PC-3 (cell line): ENCODE data around the gene SLC7A10. TPM values are rescaled to one million over a fixed set of nuclear protein-coding genes. Genes with fewer than 3 reads are reported as not detected.

Experiments
- ATAC-seq: fragments of 200-7000 bp; cut with Tn5 transposase; 2 replicates; pipeline ENCODE4 v1.9.1; 2020; ENCODE audit warnings: mild to moderate bottlenecking, moderate library complexity
- BruUV-seq: library from RNA; stranded (reverse); fragments of 400-500 nt; replicated peaks from 2 replicates; lab custom pipeline; 2021; lab: Mats Ljungman, UMichigan
- CTCF ChIA-PET: fragments of 300-600 bp; sonication (Branson Sonifier 250); formaldehyde crosslinking; loops from one replicate; lab custom pipeline; 2022; ENCODE audit warnings: antibody characterized with exemption; lab: Charles Lee
- POLR2A ChIA-PET: fragments of 300-600 bp; sonication (Branson Sonifier 250); formaldehyde crosslinking; loops from one replicate; lab custom pipeline; 2022; ENCODE audit warnings: antibody characterized with exemption; ENCODE audit not compliant: unreplicated experiment; lab: Charles Lee
- DNase-seq: peaks from one replicate; pipeline ENCODE4 v3.0.0-alpha.2; 2015
- H2AFZ ChIP-seq: fragments of 300-600 bp; sonication (generic); 2 replicates; pipeline ENCODE4 v1.6.0; 2016; ENCODE audit warnings: antibody characterized with exemption, low read length
- H3F3A ChIP-seq: fragments of 300-600 bp; sonication (generic); one replicate; pipeline ENCODE4 v1.6.0; 2017; ENCODE audit warnings: antibody characterized with exemption, low read length, control low read depth, mild to moderate bottlenecking; ENCODE audit not compliant: unreplicated experiment
- H3K27ac ChIP-seq: fragments of 300-600 bp; sonication (generic); 2 replicates; pipeline ENCODE4 v1.5.1; 2016; ENCODE audit warnings: mild to moderate bottlenecking, low read length
- H3K27me3 ChIP-seq: fragments of 300-600 bp; sonication (generic); 2 replicates; pipeline ENCODE4 v1.6.1; 2016; ENCODE audit warnings: low read length, mixed read lengths
- H3K36me3 ChIP-seq: fragments of 300-600 bp; sonication (generic); 2 replicates; pipeline ENCODE4 v1.6.1; 2016; ENCODE audit warnings: low read depth, mixed run types, low read length, mixed read lengths
- H3K4me1 ChIP-seq: fragments of 300-600 bp; sonication (generic); 2 replicates; pipeline ENCODE4 v1.5.1; 2016; ENCODE audit warnings: low read length; ENCODE audit not compliant: insufficient read depth
- H3K4me2 ChIP-seq: fragments of 300-600 bp; sonication (generic); 2 replicates; pipeline ENCODE4 v1.6.0; 2016; ENCODE audit warnings: low read length
- H3K4me3 ChIP-seq: fragments of 300-600 bp; sonication (generic); 2 replicates; pipeline ENCODE4 v1.5.1; 2016; ENCODE audit warnings: mild to moderate bottlenecking, low read length, mixed read lengths
- H3K79me2 ChIP-seq: fragments of 300-600 bp; sonication (generic); 2 replicates; pipeline ENCODE4 v1.6.1; 2017; ENCODE audit warnings: low read length, mixed read lengths
- H3K9ac ChIP-seq: fragments of 300-600 bp; sonication (generic); 2 replicates; pipeline ENCODE4 v1.6.0; 2016; ENCODE audit warnings: mild to moderate bottlenecking, low read length
- H3K9me2 ChIP-seq: fragments of 300-600 bp; sonication (generic); replicated peaks from 2 replicates; pipeline ENCODE4 v1.6.1; 2016; ENCODE audit warnings: mixed run types, low read length, mixed read lengths
- H3K9me3 ChIP-seq: fragments of 300-600 bp; sonication (generic); 2 replicates; pipeline ENCODE4 v1.6.1; 2016; ENCODE audit warnings: low read length, mixed read lengths
- H4K20me1 ChIP-seq: fragments of 300-600 bp; sonication (generic); 2 replicates; pipeline ENCODE4 v1.6.1; 2016; ENCODE audit warnings: low read length, mixed read lengths
- EZH2 ChIP-seq: fragments of 300-600 bp; sonication (generic); IDR thresholded peaks from one replicate; pipeline ENCODE4 v1.6.1; 2017; ENCODE audit warnings: antibody characterized with exemption, mild to moderate bottlenecking, low read length; ENCODE audit not compliant: unreplicated experiment
- EZH2phosphoT487 ChIP-seq: fragments of 300-600 bp; sonication (generic); IDR thresholded peaks from 2 replicates; pipeline ENCODE4 v1.6.1; 2018; ENCODE audit warnings: mild to moderate bottlenecking, antibody characterized with exemption, low read length, borderline replicate concordance
- intact Hi-C: fragments of 100-400 bp; cut with micrococcal nuclease; formaldehyde crosslinking; loops from 2 replicates; pipeline ENCODE4 v1.9.0; 2023
- total RNA-seq: library from RNA; depleted of rRNA; stranded (reverse); fragments of >200 nt; gene quantifications from 2 replicates; pipeline ENCODE4 v1.2.3, GENCODE V29; 2014
- TF ChIP-seq, protein P1 (sequence below): fragments of 300-600 bp; sonication (generic); conservative IDR thresholded peaks from 2 replicates; pipeline ENCODE4 v1.5.1; 2017; ENCODE audit warnings: antibody characterized with exemption, low read depth, mild to moderate bottlenecking, low read length

SLC7A10 gene
- total RNA-seq, 1 experiment from 2014 or later: not detected

DNA sequence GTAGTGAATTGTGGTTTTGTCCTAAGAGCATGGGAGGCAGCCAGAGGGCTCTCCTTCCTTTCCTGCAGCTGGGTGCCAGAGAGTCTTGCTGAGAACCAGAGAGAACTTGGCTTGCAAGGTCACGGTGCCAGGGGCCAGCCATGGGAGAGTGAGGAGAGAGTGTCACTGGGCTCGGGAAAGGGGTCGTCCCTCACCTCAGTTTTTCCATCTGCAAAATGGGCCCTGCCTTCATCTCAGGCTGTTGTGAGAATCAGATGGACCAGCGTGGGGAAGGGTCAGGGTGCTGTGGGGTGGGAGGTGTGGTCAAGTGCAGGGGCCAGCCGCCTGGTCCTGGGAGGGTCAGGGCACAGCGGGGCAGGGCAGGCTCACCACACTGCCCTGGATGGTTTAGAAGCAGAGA, 24.2 kb downstream of the SLC7A10 start:
- ChIA-PET POLR2A (no interaction called here), CTCF (no interaction called here)
- Histone ChIP-seq H3K9ac (no peak overlapping the region), H3K79me2 (no peaks in the 10 kb centered on the region), H3K27me3 (no peaks in the 10 kb centered on the region), H3K4me3 (no peak overlapping the region), H3K4me2 (no peak overlapping the region), H3F3A (no peaks in the 10 kb centered on the region), H4K20me1 (no peaks in the 10 kb centered on the region), H2AFZ (no peak overlapping the region), H3K9me2 (no peaks in the 10 kb centered on the region), H3K36me3 (no peaks in the 10 kb centered on the region), H3K27ac (no peak overlapping the region), H3K4me1 (no peaks in the 10 kb centered on the region), H3K9me3 (no peaks in the 10 kb centered on the region)
- TF ChIP-seq EZH2 (no peak), EZH2phosphoT487 (no peak)
- TF ChIP-seq, protein P1, sequence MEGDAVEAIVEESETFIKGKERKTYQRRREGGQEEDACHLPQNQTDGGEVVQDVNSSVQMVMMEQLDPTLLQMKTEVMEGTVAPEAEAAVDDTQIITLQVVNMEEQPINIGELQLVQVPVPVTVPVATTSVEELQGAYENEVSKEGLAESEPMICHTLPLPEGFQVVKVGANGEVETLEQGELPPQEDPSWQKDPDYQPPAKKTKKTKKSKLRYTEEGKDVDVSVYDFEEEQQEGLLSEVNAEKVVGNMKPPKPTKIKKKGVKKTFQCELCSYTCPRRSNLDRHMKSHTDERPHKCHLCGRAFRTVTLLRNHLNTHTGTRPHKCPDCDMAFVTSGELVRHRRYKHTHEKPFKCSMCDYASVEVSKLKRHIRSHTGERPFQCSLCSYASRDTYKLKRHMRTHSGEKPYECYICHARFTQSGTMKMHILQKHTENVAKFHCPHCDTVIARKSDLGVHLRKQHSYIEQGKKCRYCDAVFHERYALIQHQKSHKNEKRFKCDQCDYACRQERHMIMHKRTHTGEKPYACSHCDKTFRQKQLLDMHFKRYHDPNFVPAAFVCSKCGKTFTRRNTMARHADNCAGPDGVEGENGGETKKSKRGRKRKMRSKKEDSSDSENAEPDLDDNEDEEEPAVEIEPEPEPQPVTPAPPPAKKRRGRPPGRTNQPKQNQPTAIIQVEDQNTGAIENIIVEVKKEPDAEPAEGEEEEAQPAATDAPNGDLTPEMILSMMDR: no peak
- ATAC-seq (no peak), DNase-seq (no peak)
- intact Hi-C loops: no loop called here
- BruUV-seq: no TSS peak

DNA sequence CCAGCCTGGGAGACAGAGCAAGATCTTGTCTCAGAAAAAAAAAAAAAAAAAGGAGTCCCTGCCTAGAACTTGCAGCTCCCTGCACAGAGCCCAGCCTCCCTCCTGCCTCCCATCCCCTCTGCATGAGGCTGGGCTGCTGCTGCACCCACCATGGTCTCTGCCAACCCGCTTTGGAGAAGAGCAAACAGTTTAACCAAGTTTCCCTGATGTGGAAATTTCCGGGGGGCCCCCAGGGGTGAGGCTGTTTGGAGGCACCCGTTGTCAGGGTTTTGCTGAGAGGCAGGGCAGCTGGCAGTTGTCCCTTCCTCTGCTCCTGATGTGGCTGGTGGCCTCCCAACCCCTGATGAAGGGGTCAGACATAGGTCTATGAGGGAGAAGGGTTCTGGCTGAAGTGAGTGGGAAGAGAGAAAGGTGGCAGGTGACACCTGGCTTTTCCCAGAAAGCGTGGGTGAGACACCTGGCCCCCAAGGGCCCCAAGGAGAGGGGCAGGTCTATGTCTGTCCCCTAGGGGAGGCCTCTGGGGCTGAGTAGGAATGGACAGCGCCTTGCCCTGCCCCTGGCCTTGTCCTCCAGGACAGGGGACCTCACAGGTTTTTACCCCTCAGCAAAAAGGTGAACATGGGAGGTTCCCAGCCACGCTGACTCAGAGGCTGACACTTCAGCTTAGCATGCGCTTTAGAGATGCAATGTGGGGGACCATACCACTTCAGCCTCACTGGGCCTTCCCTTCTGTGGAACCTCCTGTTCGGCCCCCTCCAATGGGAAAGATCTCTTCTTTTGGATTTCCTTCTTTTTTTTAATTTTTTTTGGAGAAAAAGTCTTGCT, 26.0 kb downstream of the SLC7A10 start:
- Histone ChIP-seq H3K4me1 (no peaks in the 10 kb centered on the region), H3K27me3 (no peaks in the 10 kb centered on the region), H3K36me3 (no peaks in the 10 kb centered on the region), H2AFZ (no peak overlapping the region), H3K79me2 (no peaks in the 10 kb centered on the region), H3K27ac (no peak overlapping the region), H3F3A (no peaks in the 10 kb centered on the region), H3K9me3 (no peaks in the 10 kb centered on the region), H3K4me2 (no peak overlapping the region), H3K4me3 (no peak overlapping the region), H3K9ac (no peak overlapping the region), H4K20me1 (no peaks in the 10 kb centered on the region), H3K9me2 (no peaks in the 10 kb centered on the region)
- no TSS peak for BruUV-seq
- POLR2A ChIA-PET: interaction anchor here (0.6 kb wide), 1 partner anchor 202 kb away, joined by 9 read pairs; no protein-coding TSS in a partner anchor
- intact Hi-C loops: no loop called here
- DNase-seq: no peak
- TF ChIP-seq, protein P1: no peak
- TF ChIP-seq EZH2 (no peak), EZH2phosphoT487 (no peak)
- CTCF ChIA-PET: no interaction called here
- ATAC-seq: no peak

DNA sequence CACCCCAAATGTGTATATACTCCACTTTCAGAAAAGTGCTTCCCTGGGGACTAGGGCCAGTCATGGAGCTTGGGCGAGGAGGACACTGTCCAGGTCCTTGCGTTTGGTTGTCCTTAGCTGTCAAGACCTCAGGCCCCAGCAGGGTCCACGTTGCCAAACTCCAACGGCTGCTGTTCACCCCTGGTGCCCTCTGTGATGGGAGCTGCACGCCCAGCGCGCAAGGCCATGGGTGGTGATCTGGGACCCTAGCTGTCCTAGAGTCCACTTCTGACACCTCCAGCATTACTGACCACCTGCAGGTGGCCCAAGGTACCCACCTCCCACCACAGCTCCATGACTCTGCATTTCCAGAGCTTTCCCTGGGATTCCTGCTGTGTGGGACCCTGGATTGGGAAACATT, 27.5 kb downstream of the SLC7A10 start:
- CTCF ChIA-PET: no interaction called here
- H3K9ac ChIP-seq: no peak overlapping the region

More for the DNA sequence above, 27.5 kb downstream of the SLC7A10 start:
- Histone ChIP-seq H3F3A (no peaks in the 10 kb centered on the region), H3K4me1 (no peaks in the 10 kb centered on the region), H2AFZ (no peak overlapping the region), H3K27ac (no peak overlapping the region), H3K36me3 (no peaks in the 10 kb centered on the region), H3K27me3 (no peaks in the 10 kb centered on the region), H4K20me1 (no peaks in the 10 kb centered on the region), H3K9me3 (no peaks in the 10 kb centered on the region), H3K79me2 (no peaks in the 10 kb centered on the region), H3K4me3 (no peak overlapping the region), H3K4me2 (no peak overlapping the region), H3K9me2 (no peaks in the 10 kb centered on the region)
- intact Hi-C loops: no loop called here
- DNase-seq: no peak
- no peak for ATAC-seq
- no TSS peak for BruUV-seq
- TF ChIP-seq EZH2phosphoT487 (no peak), EZH2 (no peak)
- TF ChIP-seq, protein P1: no peak
- POLR2A ChIA-PET: no interaction called here
